HCT116 (cell line): ENCODE measurements around the gene HPCA. TPM values are rescaled to one million over a fixed set of nuclear protein-coding genes. Genes with fewer than 3 reads are reported as not detected.

Experiments
- ATAC-seq: fragments of 200-7000 bp; cut with Tn5 transposase; 2 replicates; pipeline ENCODE4 v1.9.1; 2020; ENCODE audit warnings: mild to moderate bottlenecking, moderate library complexity
- BruUV-seq: library from RNA; stranded (reverse); fragments of 400-500 nt; replicated peaks from 2 replicates; lab custom pipeline; 2021; lab: Mats Ljungman, UMichigan
- CTCF ChIA-PET: fragments of 300-600 bp; sonication (Branson Sonifier 250); formaldehyde crosslinking; loops from one replicate; lab custom pipeline; 2021; ENCODE audit warnings: antibody characterized with exemption; lab: Charles Lee
- POLR2A ChIA-PET: fragments of 300-600, 350-600 bp; sonication (Branson Sonifier 250); formaldehyde crosslinking; loops from one replicate; lab custom pipeline; 2021; ENCODE audit warnings: antibody characterized with exemption; lab: Charles Lee
- RAD21 ChIA-PET, 2 experiments: fragments of 300-600 bp; sonication (Branson Sonifier 250); formaldehyde crosslinking; loops; one replicate each; lab custom pipeline; 2023; ENCODE audit warnings: low total read pairs in 2 of 2; ENCODE audit not compliant: uncharacterized antibody in 2 of 2, unreplicated experiment in 2 of 2, low non-redundant PET in 1 of 2; lab: Charles Lee
- DNase-seq: peaks from one replicate; pipeline ENCODE4 v3.0.0-alpha.2; 2010; ENCODE audit warnings: low read depth, low spot score
- H2AFZ ChIP-seq: fragments of 200-600 bp; shearing (Covaris generic), sonication (generic); 2 replicates; pipeline ENCODE4 v1.6.1; 2017; ENCODE audit warnings: low read depth, mixed run types, mixed read lengths, antibody characterized with exemption, low read length; ENCODE audit not compliant: poor library complexity, severe bottlenecking
- H3K27ac ChIP-seq: 2 replicates; pipeline ENCODE4 v1.5.1; 2012; ENCODE audit warnings: low read depth, low read length
- H3K27me3 ChIP-seq: fragments of 200-600 bp; sonication (generic); 2 replicates; pipeline ENCODE4 v1.6.1; 2016; ENCODE audit warnings: mixed run types, low read length, mixed read lengths; ENCODE audit not compliant: insufficient read depth
- H3K36me3 ChIP-seq, 2 experiments: fragments of 200-500 bp in 1 of 2; fragments of 200-600 bp in 1 of 2; sonication (Bioruptor generic) in 1 of 2; sonication (generic) in 1 of 2; 2 replicates each; pipeline versions ENCODE4 v1.5.1 to v1.6.1; 2014 to 2016; ENCODE audit warnings: low read length in 2 of 2, inconsistent platforms in 1 of 2, mixed read lengths in 1 of 2, mixed run types in 1 of 2; ENCODE audit not compliant: insufficient read depth in 2 of 2, control insufficient read depth in 1 of 2
- H3K4me1 ChIP-seq, 2 experiments: fragments of 200-600 bp in 1 of 2; sonication (generic) in 1 of 2; 2 replicates each; pipeline versions ENCODE4 v1.5.1 to v1.6.1; 2012 to 2017; ENCODE audit warnings: low read length in 2 of 2, inconsistent platforms in 1 of 2, mild to moderate bottlenecking in 1 of 2, mixed read lengths in 1 of 2, mixed run types in 1 of 2, moderate library complexity in 1 of 2; ENCODE audit not compliant: insufficient read depth in 2 of 2, control insufficient read depth in 1 of 2
- H3K4me2 ChIP-seq: fragments of 200-600 bp; sonication (generic); 2 replicates; pipeline ENCODE4 v1.6.1; 2017; ENCODE audit warnings: mixed run types, low read length, mixed read lengths
- H3K4me3 ChIP-seq, 2 experiments: fragments of 200-600 bp in 1 of 2; sonication (generic) in 1 of 2; replicated peaks in 1 of 2; 2 replicates each; pipeline ENCODE4 v1.5.1; 2011 to 2016; ENCODE audit warnings: low read length in 2 of 2, control low read depth in 1 of 2, low read depth in 1 of 2, mild to moderate bottlenecking in 1 of 2, mixed read lengths in 1 of 2, mixed run types in 1 of 2
- H3K79me2 ChIP-seq: fragments of 200-600 bp; sonication (generic); 2 replicates; pipeline ENCODE4 v1.6.1; 2017; ENCODE audit warnings: mild to moderate bottlenecking, mixed run types, low read length, moderate library complexity, mixed read lengths; ENCODE audit not compliant: insufficient read depth
- H3K9ac ChIP-seq: fragments of 200-600 bp; sonication (generic); 2 replicates; pipeline ENCODE4 v1.6.1; 2016; ENCODE audit warnings: low read length, mixed read lengths
- H3K9me2 ChIP-seq: fragments of 200-600 bp; sonication (generic), shearing (Covaris generic); 2 replicates; pipeline ENCODE4 v1.6.1; 2017; ENCODE audit warnings: mixed run types, mild to moderate bottlenecking, moderate library complexity; ENCODE audit not compliant: insufficient read depth
- H3K9me3 ChIP-seq, 2 experiments: fragments of 200-500 bp in 1 of 2; fragments of 200-600 bp in 1 of 2; sonication (Bioruptor generic) in 1 of 2; sonication (generic) in 1 of 2; 2 replicates each; pipeline ENCODE4 v1.6.1; 2014 to 2017; ENCODE audit warnings: low read length in 2 of 2, mixed read lengths in 2 of 2, inconsistent platforms in 1 of 2, low read depth in 1 of 2, mild to moderate bottlenecking in 1 of 2, mixed run types in 1 of 2, moderate library complexity in 1 of 2; ENCODE audit not compliant: control insufficient read depth in 1 of 2, insufficient read depth in 1 of 2
- H4K20me1 ChIP-seq: fragments of 200-600 bp; sonication (generic), shearing (Covaris generic); 2 replicates; pipeline ENCODE4 v1.6.1; 2017; ENCODE audit warnings: mixed run types, mild to moderate bottlenecking, moderate library complexity; ENCODE audit not compliant: insufficient read depth
- CBX3 ChIP-seq: IDR thresholded peaks from 2 replicates; pipeline ENCODE4 v1.6.1; 2012; ENCODE audit warnings: low read depth
- CEBPB ChIP-seq: IDR thresholded peaks from 2 replicates; pipeline ENCODE4 v1.6.1; 2012; ENCODE audit warnings: low read depth
- ELF1 ChIP-seq: IDR thresholded peaks from 2 replicates; pipeline ENCODE4 v1.6.1; 2012; ENCODE audit warnings: low read depth, borderline replicate concordance
- EZH2phosphoT487 ChIP-seq: fragments of 200-600 bp; IDR thresholded peaks from 2 replicates; pipeline ENCODE4 v1.6.1; 2018; ENCODE audit warnings: antibody characterized with exemption, borderline replicate concordance
- FOSL1 ChIP-seq: IDR thresholded peaks from 2 replicates; pipeline ENCODE4 v1.6.1; 2012; ENCODE audit warnings: low read depth
- JUND ChIP-seq: IDR thresholded peaks from 2 replicates; pipeline ENCODE4 v1.6.1; 2012
- POLR2A ChIP-seq: IDR thresholded peaks from 2 replicates; pipeline ENCODE4 v1.7.0; 2011; ENCODE audit warnings: borderline replicate concordance; ENCODE audit not compliant: insufficient read depth, insufficient read length; ENCODE audit errors: extremely low read depth
- POLR2AphosphoS5 ChIP-seq: IDR thresholded peaks from 2 replicates; pipeline ENCODE4 v1.6.1; 2011; ENCODE audit warnings: mild to moderate bottlenecking, low read depth, low read length, moderate library complexity
- RAD21 ChIP-seq: IDR thresholded peaks from 2 replicates; pipeline ENCODE4 v1.6.1; 2012; ENCODE audit warnings: low read depth, mild to moderate bottlenecking
- SIN3A ChIP-seq: IDR thresholded peaks from 2 replicates; pipeline ENCODE4 v1.6.1; 2012; ENCODE audit warnings: low read depth
- SP1 ChIP-seq: IDR thresholded peaks from 2 replicates; pipeline ENCODE4 v1.6.1; 2012; ENCODE audit warnings: low read depth
- SRF ChIP-seq: IDR thresholded peaks from 2 replicates; pipeline ENCODE4 v1.6.1; 2012; ENCODE audit warnings: low read depth
- YY1 ChIP-seq: IDR thresholded peaks from 2 replicates; pipeline ENCODE4 v1.6.1; 2011; ENCODE audit warnings: low read length, low read depth, moderate library complexity, mild to moderate bottlenecking; ENCODE audit not compliant: insufficient replicate concordance; ENCODE audit errors: extremely low read depth
- ZNF274 ChIP-seq: fragments of 200-500 bp; sonication (Bioruptor generic); IDR thresholded peaks from 2 replicates; pipeline ENCODE4 v1.6.1; 2014; ENCODE audit warnings: mild to moderate bottlenecking, low read depth, low read length, inconsistent platforms
- intact Hi-C: fragments of 100-400 bp; cut with micrococcal nuclease; formaldehyde crosslinking; loops from 2 replicates; pipeline ENCODE4 v1.10.0; 2022
- total RNA-seq: library from RNA; stranded (reverse); gene quantifications from one replicate; pipeline ENCODE4 v1.2.1, GENCODE V29; 2021; ENCODE audit not compliant: unreplicated experiment
- TF ChIP-seq, protein P1 (sequence below): IDR thresholded peaks from 2 replicates; pipeline ENCODE4 v1.6.1; 2012; ENCODE audit warnings: low read depth
- TF ChIP-seq, protein P2 (sequence below): IDR thresholded peaks from 2 replicates; pipeline ENCODE4 v1.6.1; 2012

HPCA gene
- total RNA-seq, 1 experiment from 2014 or later = 0.15 TPM

DNA sequence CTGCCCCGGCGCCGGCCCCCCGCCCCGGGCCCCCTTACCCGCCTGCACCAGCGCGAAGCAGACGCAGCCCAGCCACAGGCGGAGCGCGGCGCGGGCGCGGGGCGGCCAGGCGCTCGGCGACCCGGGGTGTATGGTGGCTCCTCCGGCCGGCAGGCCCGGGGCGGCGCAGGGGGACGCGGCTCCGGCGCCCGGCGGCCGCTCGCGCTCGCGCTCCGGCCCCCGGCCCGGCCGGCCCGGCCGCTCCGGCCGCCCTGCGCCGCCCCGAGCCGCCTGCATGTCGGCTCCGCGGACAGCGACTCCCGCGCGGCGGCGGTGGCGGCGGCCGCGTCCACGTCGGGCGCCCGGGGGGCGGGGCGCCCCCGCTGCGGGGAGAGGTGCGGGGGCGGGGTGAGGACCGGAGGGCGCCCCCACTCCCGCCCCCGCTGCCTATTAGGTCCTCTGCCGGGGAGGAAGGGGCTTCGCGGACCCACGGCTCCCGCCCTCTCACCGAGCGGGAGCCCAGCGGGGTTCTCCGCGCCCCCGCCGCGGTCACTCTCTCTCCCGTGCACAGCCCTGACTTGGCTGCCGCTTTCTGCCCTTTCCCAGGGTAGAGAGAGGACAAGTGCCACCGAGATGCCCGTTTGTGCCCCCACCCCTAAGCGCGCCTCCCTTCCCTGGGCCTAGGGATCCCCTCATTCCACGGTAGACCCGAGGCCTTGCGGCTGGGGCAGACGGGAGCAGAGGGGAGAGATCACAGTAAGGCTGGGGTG lies 15.5 kb upstream of the HPCA start, which contains the start of gene FNDC5:
FNDC5 (minus strand) TSS at position 298 of the 749 bp plus-strand sequence.
- intact Hi-C loops = no loop called here
- no peak within 1 kb of the TSS for H2AFZ ChIP-seq

DNA sequence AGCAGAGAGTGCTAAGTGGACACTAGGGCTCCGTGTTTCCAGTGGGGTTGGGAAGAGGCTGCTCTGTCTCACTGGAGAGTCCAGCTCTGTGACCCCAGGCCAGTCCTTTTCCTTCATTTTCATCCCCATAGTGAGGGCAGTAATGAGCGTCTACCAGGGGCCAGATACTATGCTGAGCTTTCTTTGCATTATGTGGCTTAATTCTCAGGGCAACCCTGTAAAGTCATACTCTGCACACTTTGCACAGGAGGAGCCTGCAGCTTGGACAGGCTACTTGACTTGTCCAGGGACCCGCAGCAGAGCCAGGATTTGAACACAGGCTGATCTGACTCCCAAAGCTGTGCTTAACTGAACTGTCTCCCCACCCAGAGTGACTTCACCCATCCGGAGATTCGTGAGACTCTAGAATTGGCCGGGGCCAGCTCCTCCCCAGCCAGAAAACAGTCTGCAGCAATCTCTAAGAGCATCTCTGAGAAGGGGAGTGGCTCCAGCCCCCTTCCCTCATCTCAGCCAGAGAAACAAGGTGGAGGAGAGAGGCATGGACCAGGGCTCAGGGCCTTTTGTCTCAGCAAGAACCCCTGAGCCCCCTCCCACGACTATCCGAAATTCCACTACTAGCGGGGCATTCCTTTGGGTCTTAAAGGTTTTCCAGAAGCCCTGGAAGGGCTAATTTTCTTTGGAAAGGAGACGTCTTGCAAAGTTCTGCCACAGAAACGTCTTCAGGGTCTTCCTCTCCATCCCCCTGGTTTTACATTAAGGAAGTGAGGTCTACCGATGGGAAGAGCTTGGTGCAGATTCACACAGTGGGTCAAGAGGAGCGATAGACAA lies 14.7 kb upstream of the HPCA start:
- no TSS peak for BruUV-seq
- no peak overlapping the region for H3K27ac ChIP-seq
- ChIA-PET POLR2A (no interaction called here), CTCF (interaction anchor here (1.0 to 1.7 kb wide), 3 partner anchors 22 to 351 kb away, joined by 3 to 9 read pairs (median 3); no protein-coding TSS in a partner anchor), RAD21 (no interaction called here)
- H3K4me2 ChIP-seq = no peak overlapping the region
- DNase-seq = no peak
- ATAC-seq = no peak
- no peaks in the 10 kb centered on the region for H3K79me2 ChIP-seq
- no peaks in the 10 kb centered on the region for H3K9me2 ChIP-seq
- H2AFZ ChIP-seq = no peak overlapping the region
- H3K4me1 ChIP-seq = peaks cover 2 to 7% of the 10 kb centered on the region in 2 experiments; a peak in 2 of 4 replicates
- H3K9me3 ChIP-seq = no peaks in the 10 kb centered on the region
- H3K4me3 ChIP-seq = no peak overlapping the region
- H4K20me1 ChIP-seq = no peaks in the 10 kb centered on the region
- intact Hi-C loops = loop anchor here (2.0 kb wide), 2 partner anchors 351 to 471 kb away; no protein-coding TSS in a partner anchor
- H3K9ac ChIP-seq = no peak overlapping the region
- no peaks in the 10 kb centered on the region for H3K27me3 ChIP-seq
- H3K36me3 ChIP-seq = no peaks in the 10 kb centered on the region
- no peak for TF ChIP-seq CEBPB
- no peak for TF ChIP-seq ELF1
- TF ChIP-seq FOSL1 = no peak
- TF ChIP-seq RAD21 = no peak
- TF ChIP-seq POLR2A = no peak
- TF ChIP-seq ZNF274 = no peak
- TF ChIP-seq, protein P1, sequence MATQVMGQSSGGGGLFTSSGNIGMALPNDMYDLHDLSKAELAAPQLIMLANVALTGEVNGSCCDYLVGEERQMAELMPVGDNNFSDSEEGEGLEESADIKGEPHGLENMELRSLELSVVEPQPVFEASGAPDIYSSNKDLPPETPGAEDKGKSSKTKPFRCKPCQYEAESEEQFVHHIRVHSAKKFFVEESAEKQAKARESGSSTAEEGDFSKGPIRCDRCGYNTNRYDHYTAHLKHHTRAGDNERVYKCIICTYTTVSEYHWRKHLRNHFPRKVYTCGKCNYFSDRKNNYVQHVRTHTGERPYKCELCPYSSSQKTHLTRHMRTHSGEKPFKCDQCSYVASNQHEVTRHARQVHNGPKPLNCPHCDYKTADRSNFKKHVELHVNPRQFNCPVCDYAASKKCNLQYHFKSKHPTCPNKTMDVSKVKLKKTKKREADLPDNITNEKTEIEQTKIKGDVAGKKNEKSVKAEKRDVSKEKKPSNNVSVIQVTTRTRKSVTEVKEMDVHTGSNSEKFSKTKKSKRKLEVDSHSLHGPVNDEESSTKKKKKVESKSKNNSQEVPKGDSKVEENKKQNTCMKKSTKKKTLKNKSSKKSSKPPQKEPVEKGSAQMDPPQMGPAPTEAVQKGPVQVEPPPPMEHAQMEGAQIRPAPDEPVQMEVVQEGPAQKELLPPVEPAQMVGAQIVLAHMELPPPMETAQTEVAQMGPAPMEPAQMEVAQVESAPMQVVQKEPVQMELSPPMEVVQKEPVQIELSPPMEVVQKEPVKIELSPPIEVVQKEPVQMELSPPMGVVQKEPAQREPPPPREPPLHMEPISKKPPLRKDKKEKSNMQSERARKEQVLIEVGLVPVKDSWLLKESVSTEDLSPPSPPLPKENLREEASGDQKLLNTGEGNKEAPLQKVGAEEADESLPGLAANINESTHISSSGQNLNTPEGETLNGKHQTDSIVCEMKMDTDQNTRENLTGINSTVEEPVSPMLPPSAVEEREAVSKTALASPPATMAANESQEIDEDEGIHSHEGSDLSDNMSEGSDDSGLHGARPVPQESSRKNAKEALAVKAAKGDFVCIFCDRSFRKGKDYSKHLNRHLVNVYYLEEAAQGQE = no peak
- TF ChIP-seq SP1 = no peak
- TF ChIP-seq SIN3A = no peak
- no peak for TF ChIP-seq POLR2AphosphoS5
- TF ChIP-seq CBX3 = no peak
- TF ChIP-seq EZH2phosphoT487 = no peak
- no peak for TF ChIP-seq YY1
- no peak for TF ChIP-seq JUND

More for the DNA sequence above, 15.5 kb upstream of the HPCA start, which contains the start of gene FNDC5:
- ChIA-PET RAD21 (no interaction called here), CTCF (interaction anchor here (1.0 kb wide), 1 partner anchor 21 kb away, joined by 3 read pairs; no protein-coding TSS in a partner anchor), POLR2A (no interaction called here)
- 0 out of 4 replicates have a peak, but pooled peaks cover 2 to 3% of the 10 kb centered on the region in 2 experiments for H3K4me1 ChIP-seq
- no peaks in the 10 kb centered on the region for H3K79me2 ChIP-seq
- no peaks in the 10 kb centered on the region for H3K27me3 ChIP-seq
- H3K9ac ChIP-seq = no peak within 1 kb of the TSS
- no peaks in the 10 kb centered on the region for H4K20me1 ChIP-seq
- H3K36me3 ChIP-seq = no peaks in the 10 kb centered on the region
- no peak within 1 kb of the TSS for H3K4me3 ChIP-seq
- no peaks in the 10 kb centered on the region for H3K9me2 ChIP-seq
- no peak for ATAC-seq
- no peak for DNase-seq
- no peaks in the 10 kb centered on the region for H3K9me3 ChIP-seq
- no peak within 1 kb of the TSS for H3K27ac ChIP-seq
- H3K4me2 ChIP-seq = no peak within 1 kb of the TSS
- no TSS peak for BruUV-seq
- TF ChIP-seq, protein P2, sequence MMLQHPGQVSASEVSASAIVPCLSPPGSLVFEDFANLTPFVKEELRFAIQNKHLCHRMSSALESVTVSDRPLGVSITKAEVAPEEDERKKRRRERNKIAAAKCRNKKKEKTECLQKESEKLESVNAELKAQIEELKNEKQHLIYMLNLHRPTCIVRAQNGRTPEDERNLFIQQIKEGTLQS = no peak
- no peak for TF ChIP-seq SRF
